Mesenchymal stem cell (in vitro differentiated cells and primary cell): ENCODE measurements around the gene TRIOBP.

ENCODE experiments used
- DNase-seq: peaks from one replicate; pipeline ENCODE4 v3.0.0-alpha.2; 2013
- H2AFZ ChIP-seq: one replicate; pipeline ENCODE4 v1.6.1; 2013; ENCODE audit warnings: low read depth, mild to moderate bottlenecking, control low read depth, inconsistent platforms, low read length, moderate library complexity
- H2AK5ac ChIP-seq: 2 replicates; pipeline ENCODE4 v1.6.1; 2013; ENCODE audit warnings: low read length, moderate library complexity, mild to moderate bottlenecking, inconsistent platforms; ENCODE audit not compliant: severe bottlenecking
- H2BK120ac ChIP-seq: one replicate; pipeline ENCODE4 v1.6.1; 2013; ENCODE audit warnings: low read depth, mild to moderate bottlenecking, inconsistent platforms, low read length, moderate library complexity
- H2BK12ac ChIP-seq, 2 experiments: one replicate each; pipeline ENCODE4 v1.6.1; 2013; ENCODE audit warnings: inconsistent platforms in 2 of 2, low read length in 2 of 2, mild to moderate bottlenecking in 2 of 2, moderate library complexity in 2 of 2, control low read depth in 1 of 2
- H2BK15ac ChIP-seq: one replicate; pipeline ENCODE4 v1.6.1; 2013; ENCODE audit warnings: mild to moderate bottlenecking, low read depth, inconsistent platforms; ENCODE audit not compliant: poor library complexity, severe bottlenecking
- H2BK5ac ChIP-seq: 2 replicates; pipeline ENCODE4 v1.6.1; 2013; ENCODE audit warnings: low read depth, mild to moderate bottlenecking, low read length, control low read depth, inconsistent platforms; ENCODE audit not compliant: poor library complexity, severe bottlenecking
- H3K14ac ChIP-seq, 2 experiments: one replicate each; pipeline ENCODE4 v1.6.1; 2013; ENCODE audit warnings: inconsistent platforms in 2 of 2, low read length in 2 of 2, control low read depth in 1 of 2, mild to moderate bottlenecking in 1 of 2, moderate library complexity in 1 of 2
- H3K18ac ChIP-seq, 2 experiments: one replicate each; pipeline ENCODE4 v1.6.1; 2013; ENCODE audit warnings: inconsistent platforms in 2 of 2, low read length in 2 of 2, control low read depth in 1 of 2, low read depth in 1 of 2, mild to moderate bottlenecking in 1 of 2
- H3K23ac ChIP-seq, 2 experiments: one replicate each; pipeline ENCODE4 v1.6.1; 2013; ENCODE audit warnings: inconsistent platforms in 2 of 2, low read length in 2 of 2, mild to moderate bottlenecking in 2 of 2, moderate library complexity in 2 of 2, control low read depth in 1 of 2
- H3K27ac ChIP-seq: 2 replicates; pipeline ENCODE4 v1.5.1; 2013; ENCODE audit warnings: mild to moderate bottlenecking, moderate library complexity, low read length, control low read depth, inconsistent platforms; ENCODE audit not compliant: poor library complexity, severe bottlenecking
- H3K27me3 ChIP-seq, 2 experiments: 2 replicates each; pipeline versions ENCODE4 v1.6.1 to v1.7.0; 2013; ENCODE audit warnings: low read length in 2 of 2, mild to moderate bottlenecking in 2 of 2, moderate library complexity in 2 of 2, control low read depth in 1 of 2, inconsistent platforms in 1 of 2; ENCODE audit not compliant: control insufficient read depth in 1 of 2, insufficient read depth in 1 of 2
- H3K36me3 ChIP-seq, 2 experiments: 2 replicates each; pipeline versions ENCODE4 v1.6.1 to v1.7.0; 2013; ENCODE audit warnings: low read length in 2 of 2, control low read depth in 1 of 2, inconsistent platforms in 1 of 2, low read depth in 1 of 2, mild to moderate bottlenecking in 1 of 2; ENCODE audit not compliant: insufficient read depth in 2 of 2, control insufficient read depth in 1 of 2
- H3K4ac ChIP-seq, 2 experiments: one replicate each; pipeline ENCODE4 v1.6.1; 2013; ENCODE audit warnings: inconsistent platforms in 2 of 2, low read length in 2 of 2, mild to moderate bottlenecking in 2 of 2, moderate library complexity in 2 of 2, control low read depth in 1 of 2, low read depth in 1 of 2
- H3K4me1 ChIP-seq: 2 replicates; pipeline ENCODE4 v1.6.1; 2013; ENCODE audit warnings: low read depth, low read length, control low read depth; ENCODE audit not compliant: control insufficient read depth, insufficient read depth
- H3K4me2 ChIP-seq: 2 replicates; pipeline ENCODE4 v1.6.1; 2013; ENCODE audit warnings: low read length, mild to moderate bottlenecking, inconsistent platforms; ENCODE audit not compliant: poor library complexity, severe bottlenecking
- H3K4me3 ChIP-seq, 2 experiments: 2 replicates each; pipeline versions ENCODE4 v1.5.1 to v1.7.0; 2013; ENCODE audit warnings: low read length in 2 of 2, mild to moderate bottlenecking in 2 of 2, control low read depth in 1 of 2, low read depth in 1 of 2; ENCODE audit not compliant: insufficient read depth in 1 of 2
- H3K79me1 ChIP-seq: replicated peaks from 2 replicates; pipeline ENCODE4 v1.6.1; 2013; ENCODE audit warnings: mild to moderate bottlenecking, control low read depth, low read length, inconsistent platforms; ENCODE audit not compliant: poor library complexity, severe bottlenecking
- H3K9ac ChIP-seq: 2 replicates; pipeline ENCODE4 v1.7.0; 2013; ENCODE audit warnings: mild to moderate bottlenecking, low read length, moderate library complexity
- H3K9me3 ChIP-seq: 2 replicates; pipeline ENCODE4 v1.7.0; 2013; ENCODE audit warnings: mild to moderate bottlenecking, low read length; ENCODE audit not compliant: control insufficient read depth
- H4K8ac ChIP-seq: one replicate; pipeline ENCODE4 v1.6.1; 2013; ENCODE audit warnings: inconsistent platforms, mild to moderate bottlenecking, low read length, moderate library complexity
- H4K91ac ChIP-seq: one replicate; pipeline ENCODE4 v1.6.1; 2013; ENCODE audit warnings: mild to moderate bottlenecking, low read length, inconsistent platforms
- WGBS: methylation state at CpG from one replicate; pipeline ENCODE4 v1.1.7; 2013; ENCODE audit warnings: mixed read lengths; 5-methylcytosine and 5-hydroxymethylcytosine counted together

Gene TRIOBP

GRCh38 chr22:37708580-37709444, 12.0 kb downstream of the TRIOBP start:
- no peaks in the 10 kb centered on the region for H3K27me3 ChIP-seq
- no peak overlapping the region for H2BK15ac ChIP-seq
- H3K4me1 ChIP-seq = no peaks in the 10 kb centered on the region
- no peak overlapping the region for H4K91ac ChIP-seq
- H2BK12ac ChIP-seq = no peak overlapping the region
- H3K4me2 ChIP-seq = no peak overlapping the region
- no peak overlapping the region for H3K4ac ChIP-seq
- H3K36me3 ChIP-seq = peaks cover 0 to 18% of the 10 kb centered on the region in 2 experiments
- no peaks in the 10 kb centered on the region for H3K9me3 ChIP-seq
- no peak overlapping the region for H3K14ac ChIP-seq
- H2AFZ ChIP-seq = no peak overlapping the region
- H2BK120ac ChIP-seq = no peak overlapping the region
- H4K8ac ChIP-seq = no peak overlapping the region
- no peak overlapping the region for H2BK5ac ChIP-seq
- H2AK5ac ChIP-seq = no peak overlapping the region
- no peaks in the 10 kb centered on the region for H3K79me1 ChIP-seq
- H3K18ac ChIP-seq = no peak overlapping the region
- WGBS = 91% methylated on average over 25 of the region's 25 CpGs
- no peak for DNase-seq
- no peak overlapping the region for H3K27ac ChIP-seq
- no peak overlapping the region for H3K23ac ChIP-seq
- no peak overlapping the region for H3K9ac ChIP-seq
- H3K4me3 ChIP-seq = no peak overlapping the region

- Histone ChIP-seq H3K23ac (no peak overlapping the region), H4K91ac (no peak overlapping the region), H2BK5ac (no peak overlapping the region), H3K79me1 (no peaks in the 10 kb centered on the region), H3K27ac (no peak overlapping the region), H3K9me3 (no peaks in the 10 kb centered on the region), H3K4me3 (no peak overlapping the region), H3K36me3 (peaks cover 0 to 18% of the 10 kb centered on the region in 2 experiments), H3K18ac (no peak overlapping the region), H2AK5ac (no peak overlapping the region), H3K4me1 (no peaks in the 10 kb centered on the region), H3K14ac (no peak overlapping the region), H3K9ac (no peak overlapping the region), H2BK12ac (no peak overlapping the region), H2BK15ac (no peak overlapping the region), H2AFZ (no peak overlapping the region), H3K27me3 (no peaks in the 10 kb centered on the region), H2BK120ac (no peak overlapping the region), H3K4me2 (no peak overlapping the region), H4K8ac (no peak overlapping the region), H3K4ac (no peak overlapping the region)
- no peak for DNase-seq
- 96% methylated on average over 7 of the region's 15 CpGs for WGBS
These were observed 12.6 kb downstream of the TRIOBP start for GRCh38 chr22:37709445-37709765.

GRCh38 chr22:37710675-37711074, 13.8 kb downstream of the TRIOBP start:
- no peak overlapping the region for H2AFZ ChIP-seq
- H3K4ac ChIP-seq = no peak overlapping the region
- no peak overlapping the region for H2BK120ac ChIP-seq
- H3K27me3 ChIP-seq = no peaks in the 10 kb centered on the region
- no peaks in the 10 kb centered on the region for H3K79me1 ChIP-seq
- no peak overlapping the region for H3K14ac ChIP-seq
- H2BK5ac ChIP-seq = no peak overlapping the region
- no peak overlapping the region for H3K9ac ChIP-seq
- H4K8ac ChIP-seq = no peak overlapping the region
- H3K4me2 ChIP-seq = no peak overlapping the region
- no peak overlapping the region for H2AK5ac ChIP-seq
- H4K91ac ChIP-seq = no peak overlapping the region
- no peak overlapping the region for H2BK12ac ChIP-seq
- H3K18ac ChIP-seq = no peak overlapping the region
- no peaks in the 10 kb centered on the region for H3K4me1 ChIP-seq
- H3K9me3 ChIP-seq = no peaks in the 10 kb centered on the region
- no peak for DNase-seq
- no peak overlapping the region for H3K4me3 ChIP-seq
- WGBS = 93% methylated on average over 3 of the region's 3 CpGs
- no peak overlapping the region for H3K27ac ChIP-seq
- H3K36me3 ChIP-seq = peaks cover 0 to 18% of the 10 kb centered on the region in 2 experiments
- H2BK15ac ChIP-seq = no peak overlapping the region
- no peak overlapping the region for H3K23ac ChIP-seq

- no peaks in the 10 kb centered on the region for H3K9me3 ChIP-seq
- H2BK120ac ChIP-seq = no peak overlapping the region
- H3K79me1 ChIP-seq = no peaks in the 10 kb centered on the region
- no peak overlapping the region for H2AFZ ChIP-seq
- H2BK12ac ChIP-seq = no peak overlapping the region
- H3K4me1 ChIP-seq = no peaks in the 10 kb centered on the region
- H3K14ac ChIP-seq = no peak overlapping the region
- no peak overlapping the region for H3K23ac ChIP-seq
- WGBS = 92% methylated on average over 7 of the region's 10 CpGs
- no peak overlapping the region for H3K9ac ChIP-seq
- no peak overlapping the region for H3K4ac ChIP-seq
- H2BK15ac ChIP-seq = no peak overlapping the region
- H3K4me2 ChIP-seq = no peak overlapping the region
- no peak overlapping the region for H2BK5ac ChIP-seq
- no peak overlapping the region for H3K4me3 ChIP-seq
- peaks cover 0 to 18% of the 10 kb centered on the region in 2 experiments for H3K36me3 ChIP-seq
- no peak overlapping the region for H3K18ac ChIP-seq
- no peak overlapping the region for H2AK5ac ChIP-seq
- H4K91ac ChIP-seq = no peak overlapping the region
- H3K27me3 ChIP-seq = no peaks in the 10 kb centered on the region
- no peak overlapping the region for H4K8ac ChIP-seq
- DNase-seq = no peak
- no peak overlapping the region for H3K27ac ChIP-seq
These were observed 14.6 kb downstream of the TRIOBP start for GRCh38 chr22:37711490-37711889.
